SKM-1 (cell line): ENCODE measurements around the gene NT5M.

Experiments
- DNase-seq: peaks from one replicate; lab custom pipeline; 2025; ENCODE audit not compliant: unreplicated experiment; lab: John Stamatoyannopoulos, UW

The NT5M gene

GRCh38 chr17:17342242-17342945 is 39.2 kb downstream of the NT5M start:
- no peak for DNase-seq

GRCh38 chr17:17343160-17343735 is 40.1 kb downstream of the NT5M start:
- no peak for DNase-seq

- no peak for DNase-seq
Observed at GRCh38 chr17:17343896-17344506, 40.8 kb downstream of the NT5M start.

- DNase-seq: no peak
Observed at GRCh38 chr17:17344507-17345293, 41.5 kb downstream of the NT5M start.

GRCh38 chr17:17345294-17345597 is 42.1 kb downstream of the NT5M start:
- no peak for DNase-seq

GRCh38 chr17:17345686-17346427 is 42.7 kb downstream of the NT5M start:
- DNase-seq: no peak

GRCh38 chr17:17346428-17347233 is 43.5 kb downstream of the NT5M start:
- no peak for DNase-seq

- DNase-seq: no peak
Observed at GRCh38 chr17:17347234-17347955, 44.2 kb downstream of the NT5M start.

- no peak for DNase-seq
Observed at GRCh38 chr17:17347956-17348871, 45.0 kb downstream of the NT5M start.

- no peak for DNase-seq
Observed at GRCh38 chr17:17348872-17349723, 45.9 kb downstream of the NT5M start.

- DNase-seq: no peak
Observed at GRCh38 chr17:17349724-17350106, 46.5 kb downstream of the NT5M start.

GRCh38 chr17:17350491-17351355 is 47.5 kb downstream of the NT5M start:
- DNase-seq: no peak

GRCh38 chr17:17351356-17351891 is 48.3 kb downstream of the NT5M start:
- DNase-seq: no peak

GRCh38 chr17:17351901-17352781 is 49.0 kb downstream of the NT5M start:
- DNase-seq: no peak

- no peak for DNase-seq
Observed at GRCh38 chr17:17352836-17353624, 49.9 kb downstream of the NT5M start.
